Lung (tissue), 12 donors: Measurements from ENCODE around the gene TMEM91. TPM values are rescaled to one million over a fixed set of nuclear protein-coding genes. Genes with fewer than 3 reads are reported as not detected.
"Not testable (repeated sequence)": the region's sequence is repeated elsewhere in the genome, so short reads cannot be mapped to it uniquely, and the experiment has no call there.

Source experiments
- ATAC-seq: fragments of 200-7000 bp; cut with Tn5 transposase; one replicate; pipeline ENCODE4 v1.9.1; 2020; ENCODE audit warnings: moderate number of reproducible peaks; ENCODE audit not compliant: insufficient read depth, low FRiP score
- DNase-seq, 3 donors: peaks; one replicate each; pipeline ENCODE4 v3.0.0-alpha.2; 2013 to 2017
- H3K27ac ChIP-seq, 2 donors: one replicate each; pipeline ENCODE4 v1.5.1; 2013; ENCODE audit warnings: mild to moderate bottlenecking in 2 of 2, moderate library complexity in 2 of 2, control low read depth in 1 of 2, inconsistent platforms in 1 of 2, low read depth in 1 of 2, low read length in 1 of 2
- H3K27me3 ChIP-seq, 3 donors: one replicate each; pipeline ENCODE4 v1.5.1; 2013; ENCODE audit warnings: low read length in 2 of 3; ENCODE audit not compliant: control insufficient read depth in 3 of 3, insufficient read depth in 3 of 3
- H3K36me3 ChIP-seq, 4 donors: one replicate each; pipeline ENCODE4 v1.5.1; 2013; ENCODE audit warnings: low read length in 4 of 4, mild to moderate bottlenecking in 1 of 4, moderate library complexity in 1 of 4; ENCODE audit not compliant: control insufficient read depth in 4 of 4, insufficient read depth in 4 of 4
- H3K4me1 ChIP-seq, 5 donors: one replicate each; pipeline ENCODE4 v1.5.1; 2013; ENCODE audit warnings: low read length in 5 of 5, mild to moderate bottlenecking in 2 of 5, moderate library complexity in 1 of 5; ENCODE audit not compliant: control insufficient read depth in 5 of 5, insufficient read depth in 5 of 5
- H3K4me3 ChIP-seq: one replicate; pipeline ENCODE4 v1.5.1; 2013; ENCODE audit warnings: mild to moderate bottlenecking, control low read depth, moderate library complexity
- H3K9ac ChIP-seq, 2 donors: one replicate each; pipeline ENCODE4 v1.5.1; 2013; ENCODE audit warnings: low read length in 2 of 2, control low read depth in 1 of 2; ENCODE audit not compliant: insufficient read depth in 1 of 2
- H3K9me3 ChIP-seq, 4 donors: one replicate each; pipeline ENCODE4 v1.5.1; 2013; ENCODE audit warnings: low read length in 3 of 4, mild to moderate bottlenecking in 1 of 4, moderate library complexity in 1 of 4; ENCODE audit not compliant: control insufficient read depth in 4 of 4, insufficient read depth in 3 of 4
- WGBS, 2 donors: extraction: QIAGEN DNeasy Blood & Tissue Kit; methylation state at CpG; one replicate each; pipeline ENCODE4 v1.1.7; 2013; 5-methylcytosine and 5-hydroxymethylcytosine counted together
- polyA plus RNA-seq, 2 donors: library from polyadenylated mRNA; stranded (reverse); fragments of 200-250 nt; gene quantifications; one replicate each; pipeline ENCODE4 v1.2.1, GENCODE V29; 2013
- total RNA-seq, 2 donors: library from RNA; depleted of rRNA in 1 of 2; stranded (reverse); fragments of >200 nt in 1 of 2; gene quantifications; one replicate each; pipeline ENCODE4 v1.2.1, GENCODE V29; 2014 to 2021
- TF ChIP-seq, protein P1 (sequence below): IDR thresholded peaks from 2 replicates; pipeline ENCODE4 v1.5.1; 2012; ENCODE audit warnings: mild to moderate bottlenecking; ENCODE audit errors: control extremely low read depth, extremely low read depth
- donor health status: control.
- donor health status: control.
- donor health status: Bipolar disorder and iron deficiency.
- donor health status: healthy.
- donor health status: DM: yes; HTN: yes; CAD: no.

The TMEM91 gene
- total and polyA plus RNA-seq, 4 donors: 13.6 to 39.8 (median 17.0) TPM

DNA sequence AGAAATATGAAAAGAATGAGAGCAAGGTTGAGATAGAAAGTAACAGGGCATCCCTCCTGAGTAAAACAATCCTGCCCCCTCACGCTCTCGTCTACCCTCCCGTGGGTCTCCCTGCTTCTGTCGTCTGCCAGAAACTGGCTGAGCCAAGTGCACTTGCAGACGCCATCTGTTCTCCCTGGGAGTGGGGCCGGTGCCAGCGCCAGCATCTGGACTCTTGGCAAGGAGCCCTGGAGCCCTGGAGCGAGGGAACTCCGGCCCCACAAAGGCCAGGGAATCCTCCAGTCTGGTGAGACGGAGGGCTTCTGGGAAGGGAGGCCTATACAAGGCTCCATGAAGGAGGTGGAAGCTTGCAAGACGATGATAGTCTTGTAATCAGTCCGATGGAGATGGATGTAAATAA is 2.3 kb upstream of the TMEM91 start:
- Histone ChIP-seq H3K36me3 (no peaks in the 10 kb centered on the region), H3K9ac (peak overlapping the region in 1 of 2 donors; percentile 2), H3K27ac (no peak overlapping the region), H3K4me3 (no peak overlapping the region), H3K9me3 (no peaks in the 10 kb centered on the region), H3K4me1 (peaks cover 0 to 21% (median 8%) of the 10 kb centered on the region in 5 donors), H3K27me3 (no peaks in the 10 kb centered on the region)
- TF ChIP-seq, protein P1, sequence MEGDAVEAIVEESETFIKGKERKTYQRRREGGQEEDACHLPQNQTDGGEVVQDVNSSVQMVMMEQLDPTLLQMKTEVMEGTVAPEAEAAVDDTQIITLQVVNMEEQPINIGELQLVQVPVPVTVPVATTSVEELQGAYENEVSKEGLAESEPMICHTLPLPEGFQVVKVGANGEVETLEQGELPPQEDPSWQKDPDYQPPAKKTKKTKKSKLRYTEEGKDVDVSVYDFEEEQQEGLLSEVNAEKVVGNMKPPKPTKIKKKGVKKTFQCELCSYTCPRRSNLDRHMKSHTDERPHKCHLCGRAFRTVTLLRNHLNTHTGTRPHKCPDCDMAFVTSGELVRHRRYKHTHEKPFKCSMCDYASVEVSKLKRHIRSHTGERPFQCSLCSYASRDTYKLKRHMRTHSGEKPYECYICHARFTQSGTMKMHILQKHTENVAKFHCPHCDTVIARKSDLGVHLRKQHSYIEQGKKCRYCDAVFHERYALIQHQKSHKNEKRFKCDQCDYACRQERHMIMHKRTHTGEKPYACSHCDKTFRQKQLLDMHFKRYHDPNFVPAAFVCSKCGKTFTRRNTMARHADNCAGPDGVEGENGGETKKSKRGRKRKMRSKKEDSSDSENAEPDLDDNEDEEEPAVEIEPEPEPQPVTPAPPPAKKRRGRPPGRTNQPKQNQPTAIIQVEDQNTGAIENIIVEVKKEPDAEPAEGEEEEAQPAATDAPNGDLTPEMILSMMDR: no peak
- 35 to 60% methylated on average over 12 of the region's 12 CpGs for WGBS, 2 donors
- DNase-seq: peak; percentile 96
- ATAC-seq: no peak

DNA sequence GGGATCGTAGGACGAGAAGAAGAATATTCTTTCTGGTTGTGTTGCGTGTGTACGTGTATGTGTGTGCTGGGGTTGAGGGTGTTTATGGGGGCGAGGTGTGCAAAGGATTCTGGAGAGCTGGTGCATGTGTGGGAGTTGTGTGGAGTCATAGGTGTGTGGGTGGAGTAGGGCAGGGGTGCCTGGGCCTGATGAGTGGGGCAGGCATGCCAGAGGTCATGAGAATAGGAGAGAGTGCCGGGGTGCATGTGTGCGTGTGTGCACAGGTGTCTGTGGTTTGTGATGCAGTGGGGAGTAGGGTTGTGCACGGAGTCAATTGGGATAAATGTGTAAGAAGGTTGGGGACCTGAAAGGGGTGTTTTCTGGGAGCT is 649 bp downstream of the TMEM91 start:
- WGBS, 2 donors: 63 to 69% methylated on average over 8 of the region's 8 CpGs
- no peak for DNase-seq
- H3K9ac ChIP-seq: no peak overlapping the region

DNA sequence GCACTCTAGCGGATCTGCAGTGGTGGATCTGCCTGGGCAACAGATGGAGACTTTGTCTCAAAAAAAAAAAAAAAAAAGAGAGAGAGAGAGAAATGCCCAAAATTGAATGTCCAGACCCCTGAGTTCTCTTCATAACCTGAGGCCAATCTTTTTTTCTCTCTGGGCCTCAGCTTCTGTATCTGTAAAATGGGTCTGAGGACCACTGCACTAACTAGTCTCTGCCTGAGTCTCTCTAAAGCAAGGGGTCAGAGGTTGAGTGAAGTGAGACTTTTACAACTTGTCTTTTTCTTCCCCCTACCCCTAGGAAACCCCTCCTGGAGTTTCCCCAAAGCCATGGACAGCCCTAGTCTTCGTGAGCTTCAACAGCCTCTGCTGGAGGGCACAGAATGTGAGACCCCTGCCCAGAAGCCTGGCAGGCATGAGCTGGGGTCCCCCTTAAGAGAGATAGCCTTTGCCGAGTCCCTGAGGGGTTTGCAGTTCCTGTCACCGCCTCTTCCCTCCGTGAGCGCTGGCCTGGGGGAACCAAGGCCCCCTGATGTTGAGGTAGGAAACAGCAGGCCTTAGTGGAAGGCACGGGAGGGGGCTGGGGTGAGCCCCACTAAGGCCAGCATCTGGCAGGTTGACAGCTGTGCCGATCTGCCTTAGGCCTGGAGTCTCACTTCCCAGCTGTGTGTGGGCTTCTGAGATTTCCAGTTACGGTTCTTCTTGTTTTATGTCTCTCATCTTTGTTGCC is 1.8 kb downstream of the TMEM91 start:
- H3K36me3 ChIP-seq: peaks cover 0 to 5% (median 2%) of the 10 kb centered on the region in 4 donors
- 30 to 51% methylated on average over 9 of the region's 9 CpGs for WGBS, 2 donors
- DNase-seq (peak in 1 of 3 donors; percentile 16), ATAC-seq (no peak)
- no peak overlapping the region for H3K4me3 ChIP-seq
- H3K4me1 ChIP-seq: peaks cover 0 to 16% (median 8%) of the 10 kb centered on the region in 5 donors
- no peaks in the 10 kb centered on the region for H3K27me3 ChIP-seq
- H3K9ac ChIP-seq: no peak overlapping the region
- TF ChIP-seq, protein P1: no peak
- no peaks in the 10 kb centered on the region for H3K9me3 ChIP-seq
- peak overlapping the region in 1 of 2 donors; percentile 17 for H3K27ac ChIP-seq

More for the DNA sequence above, 649 bp downstream of the TMEM91 start:
- Histone ChIP-seq H3K27me3 (no peaks in the 10 kb centered on the region), H3K36me3 (no peaks in the 10 kb centered on the region), H3K27ac (peak overlapping the region in 1 of 2 donors; percentile 90), H3K9me3 (no peaks in the 10 kb centered on the region), H3K4me1 (peaks cover 0 to 21% (median 8%) of the 10 kb centered on the region in 5 donors), H3K4me3 (peak overlapping the region; percentile 65)
- no peak for ATAC-seq
- TF ChIP-seq, protein P1: no peak

DNA sequence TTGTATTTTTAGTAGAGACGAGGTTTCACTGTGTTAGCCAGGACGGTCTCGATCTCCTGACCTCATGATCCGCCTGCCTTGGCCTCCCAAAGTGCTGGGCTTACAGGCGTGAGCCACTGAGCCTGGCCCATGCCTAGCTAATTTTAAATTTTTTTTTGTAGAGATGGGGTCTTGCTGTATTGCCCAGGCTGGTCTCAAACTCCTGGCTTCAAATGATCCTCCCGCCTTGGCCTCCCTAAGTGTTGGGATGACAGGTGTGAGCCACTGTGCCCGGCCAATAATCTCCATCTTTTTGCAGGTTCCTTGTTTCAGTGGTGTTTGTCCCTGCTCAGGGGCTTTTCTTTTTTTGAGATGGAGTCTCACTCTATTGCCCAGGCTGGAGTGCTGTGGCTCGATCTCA is 5.2 kb downstream of the TMEM91 start:
- not testable (repeated sequence) for DNase-seq, ATAC-seq

More for the DNA sequence above, 5.2 kb downstream of the TMEM91 start:
- peaks cover 0 to 15% (median 4%) of the 10 kb centered on the region in 4 donors for H3K36me3 ChIP-seq
- not testable (repeated sequence) for H3K4me1 ChIP-seq, H3K4me3 ChIP-seq, H3K27ac ChIP-seq, H3K9me3 ChIP-seq, H3K9ac ChIP-seq, H3K27me3 ChIP-seq
- 94 to 97% methylated on average over 8 of the region's 8 CpGs for WGBS, 2 donors
